ENCODE results near the gene PKN1. TPM values are rescaled to one million over a fixed set of nuclear protein-coding genes. Genes with fewer than 3 reads are reported as not detected.

Gene PKN1
- total and polyA plus RNA-seq, 2 of the 13 experiments (the other 11 are each of a cell fraction or from before 2014, with no cell fraction given), result 45.7 to 54.5 TPM

DNA sequence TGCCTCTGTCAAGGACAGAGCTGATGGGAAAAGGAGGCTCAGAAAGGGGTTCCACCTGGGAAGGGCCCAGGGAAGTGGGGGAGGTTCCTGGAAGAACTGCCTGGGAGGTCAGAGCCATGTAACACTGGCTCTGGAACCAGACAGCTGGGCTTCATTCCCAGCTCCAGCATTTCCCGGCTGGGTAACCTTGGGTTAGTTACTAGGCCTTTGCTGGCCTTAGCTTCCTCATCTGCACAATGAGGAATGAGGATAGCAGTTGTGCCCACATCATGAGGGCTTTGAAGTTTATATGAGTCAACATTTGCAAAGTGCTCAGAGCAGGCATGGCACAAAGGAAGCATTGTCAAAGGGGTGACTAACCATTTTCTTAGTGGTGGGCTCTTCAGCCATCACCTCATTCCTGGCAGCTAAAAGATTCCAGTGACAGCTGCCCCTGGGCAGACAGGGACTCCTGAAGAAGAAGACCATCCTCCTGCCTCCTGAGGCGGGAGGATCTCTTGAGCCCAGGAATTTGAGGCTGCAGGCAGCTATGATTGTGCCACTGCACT, 86.8 kb downstream of the PKN1 start (continued):
- TF ChIP-seq MEIS2 (CRISPR knock-in tag; IDR thresholded peaks at IDR 0.05) (peak; percentile 75; the same call in 1 of the 2 replicates), ZFX (CRISPR knock-in tag; IDR thresholded peaks at IDR 0.05; ENCODE audit: low read depth) (peak; percentile 90), CEBPZ (IDR thresholded peaks at IDR 0.05; ENCODE audit: low read length) (no peak), GATAD1 (CRISPR knock-in tag; IDR thresholded peaks at IDR 0.05) (peak; percentile 43), TCF7L2 (IDR thresholded peaks at IDR 0.05; ENCODE audit: low read depth, low read length) (peak; percentile 54; the same call in 1 of the 2 replicates), HOXA3 (CRISPR knock-in tag; IDR thresholded peaks at IDR 0.05) (peak; percentile 67; the same call in 1 of the 2 replicates), KDM4B (CRISPR knock-in tag; IDR thresholded peaks at IDR 0.05) (peak; percentile 83; the same call in 1 of the 2 replicates), SMYD3 (CRISPR knock-in tag; IDR thresholded peaks at IDR 0.05) (0 out of 2 replicates have a peak, but pooled peaks have one; percentile 61), JUN (CRISPR knock-in tag; IDR thresholded peaks at IDR 0.05) (no peak), MXD4 (CRISPR knock-in tag; IDR thresholded peaks at IDR 0.05) (peak; percentile 63; the same call in 1 of the 2 replicates), ZNF12 (CRISPR knock-in tag; IDR thresholded peaks at IDR 0.05) (peak; percentile 83), NFKBIZ (CRISPR knock-in tag; IDR thresholded peaks at IDR 0.05) (peak; percentile 40), CBFB (CRISPR knock-in tag; IDR thresholded peaks at IDR 0.05) (0 out of 2 replicates have a peak, but pooled peaks have one; percentile 34), NFYC (CRISPR knock-in tag; IDR thresholded peaks at IDR 0.05) (peak; percentile 50), ZFP41 (CRISPR knock-in tag; IDR thresholded peaks at IDR 0.05; ENCODE audit: borderline replicate concordance) (no peak), HNF4A (CRISPR knock-in tag; IDR thresholded peaks at IDR 0.05) (no peak), TOE1 (CRISPR knock-in tag; IDR thresholded peaks at IDR 0.05) (no peak), ZNF263 (CRISPR knock-in tag; IDR thresholded peaks at IDR 0.05) (no peak), ZNF777 (CRISPR knock-in tag; IDR thresholded peaks at IDR 0.05) (no peak)
- TF ChIP-seq, protein P1, sequence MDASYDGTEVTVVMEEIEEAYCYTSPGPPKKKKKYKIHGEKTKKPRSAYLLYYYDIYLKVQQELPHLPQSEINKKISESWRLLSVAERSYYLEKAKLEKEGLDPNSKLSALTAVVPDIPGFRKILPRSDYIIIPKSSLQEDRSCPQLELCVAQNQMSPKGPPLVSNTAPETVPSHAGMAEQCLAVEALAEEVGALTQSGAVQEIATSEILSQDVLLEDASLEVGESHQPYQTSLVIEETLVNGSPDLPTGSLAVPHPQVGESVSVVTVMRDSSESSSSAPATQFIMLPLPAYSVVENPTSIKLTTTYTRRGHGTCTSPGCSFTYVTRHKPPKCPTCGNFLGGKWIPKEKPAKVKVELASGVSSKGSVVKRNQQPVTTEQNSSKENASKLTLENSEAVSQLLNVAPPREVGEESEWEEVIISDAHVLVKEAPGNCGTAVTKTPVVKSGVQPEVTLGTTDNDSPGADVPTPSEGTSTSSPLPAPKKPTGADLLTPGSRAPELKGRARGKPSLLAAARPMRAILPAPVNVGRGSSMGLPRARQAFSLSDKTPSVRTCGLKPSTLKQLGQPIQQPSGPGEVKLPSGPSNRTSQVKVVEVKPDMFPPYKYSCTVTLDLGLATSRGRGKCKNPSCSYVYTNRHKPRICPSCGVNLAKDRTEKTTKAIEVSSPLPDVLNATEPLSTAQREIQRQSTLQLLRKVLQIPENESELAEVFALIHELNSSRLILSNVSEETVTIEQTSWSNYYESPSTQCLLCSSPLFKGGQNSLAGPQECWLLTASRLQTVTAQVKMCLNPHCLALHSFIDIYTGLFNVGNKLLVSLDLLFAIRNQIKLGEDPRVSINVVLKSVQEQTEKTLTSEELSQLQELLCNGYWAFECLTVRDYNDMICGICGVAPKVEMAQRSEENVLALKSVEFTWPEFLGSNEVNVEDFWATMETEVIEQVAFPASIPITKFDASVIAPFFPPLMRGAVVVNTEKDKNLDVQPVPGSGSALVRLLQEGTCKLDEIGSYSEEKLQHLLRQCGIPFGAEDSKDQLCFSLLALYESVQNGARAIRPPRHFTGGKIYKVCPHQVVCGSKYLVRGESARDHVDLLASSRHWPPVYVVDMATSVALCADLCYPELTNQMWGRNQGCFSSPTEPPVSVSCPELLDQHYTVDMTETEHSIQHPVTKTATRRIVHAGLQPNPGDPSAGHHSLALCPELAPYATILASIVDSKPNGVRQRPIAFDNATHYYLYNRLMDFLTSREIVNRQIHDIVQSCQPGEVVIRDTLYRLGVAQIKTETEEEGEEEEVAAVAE (CRISPR knock-in tag; IDR thresholded peaks at IDR 0.05; ENCODE audit: borderline replicate concordance), result peak; percentile 17; the same call in 1 of the 2 replicates
- TF ChIP-seq, protein P2, sequence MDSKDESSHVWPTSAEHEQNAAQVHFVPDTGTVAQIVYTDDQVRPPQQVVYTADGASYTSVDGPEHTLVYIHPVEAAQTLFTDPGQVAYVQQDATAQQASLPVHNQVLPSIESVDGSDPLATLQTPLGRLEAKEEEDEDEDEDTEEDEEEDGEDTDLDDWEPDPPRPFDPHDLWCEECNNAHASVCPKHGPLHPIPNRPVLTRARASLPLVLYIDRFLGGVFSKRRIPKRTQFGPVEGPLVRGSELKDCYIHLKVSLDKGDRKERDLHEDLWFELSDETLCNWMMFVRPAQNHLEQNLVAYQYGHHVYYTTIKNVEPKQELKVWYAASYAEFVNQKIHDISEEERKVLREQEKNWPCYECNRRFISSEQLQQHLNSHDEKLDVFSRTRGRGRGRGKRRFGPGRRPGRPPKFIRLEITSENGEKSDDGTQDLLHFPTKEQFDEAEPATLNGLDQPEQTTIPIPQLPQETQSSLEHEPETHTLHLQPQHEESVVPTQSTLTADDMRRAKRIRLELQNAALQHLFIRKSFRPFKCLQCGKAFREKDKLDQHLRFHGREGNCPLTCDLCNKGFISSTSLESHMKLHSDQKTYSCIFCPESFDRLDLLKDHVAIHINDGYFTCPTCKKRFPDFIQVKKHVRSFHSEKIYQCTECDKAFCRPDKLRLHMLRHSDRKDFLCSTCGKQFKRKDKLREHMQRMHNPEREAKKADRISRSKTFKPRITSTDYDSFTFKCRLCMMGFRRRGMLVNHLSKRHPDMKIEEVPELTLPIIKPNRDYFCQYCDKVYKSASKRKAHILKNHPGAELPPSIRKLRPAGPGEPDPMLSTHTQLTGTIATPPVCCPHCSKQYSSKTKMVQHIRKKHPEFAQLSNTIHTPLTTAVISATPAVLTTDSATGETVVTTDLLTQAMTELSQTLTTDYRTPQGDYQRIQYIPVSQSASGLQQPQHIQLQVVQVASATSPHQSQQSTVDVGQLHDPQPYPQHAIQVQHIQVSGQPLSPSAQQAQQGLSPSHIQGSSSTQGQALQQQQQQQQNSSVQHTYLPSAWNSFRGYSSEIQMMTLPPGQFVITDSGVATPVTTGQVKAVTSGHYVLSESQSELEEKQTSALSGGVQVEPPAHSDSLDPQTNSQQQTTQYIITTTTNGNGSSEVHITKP (CRISPR knock-in tag; IDR thresholded peaks at IDR 0.05; ENCODE audit: low read depth), result peak; percentile 81

Data from HepG2 (cell line).